Mucosa of rectum (tissue), 2 donors: ENCODE data around the gene ARHGAP5.

ENCODE experiments used
- H3K27ac ChIP-seq, 2 donors: one replicate each; pipeline ENCODE4 v1.7.0; 2013; ENCODE audit warnings: inconsistent platforms in 2 of 2, low read depth in 2 of 2, low read length in 2 of 2
- H3K27me3 ChIP-seq, 2 donors: one replicate each; pipeline ENCODE4 v1.7.0; 2013; ENCODE audit warnings: low read length in 2 of 2; ENCODE audit not compliant: control insufficient read depth in 2 of 2, insufficient read depth in 2 of 2
- H3K36me3 ChIP-seq, 2 donors: one replicate each; pipeline ENCODE4 v1.7.0; 2013; ENCODE audit warnings: low read length in 2 of 2; ENCODE audit not compliant: control insufficient read depth in 2 of 2, insufficient read depth in 2 of 2
- H3K4me1 ChIP-seq, 2 donors: one replicate each; pipeline ENCODE4 v1.7.0; 2013; ENCODE audit warnings: low read length in 2 of 2, mild to moderate bottlenecking in 1 of 2; ENCODE audit not compliant: control insufficient read depth in 2 of 2, insufficient read depth in 2 of 2
- H3K4me3 ChIP-seq, 2 donors: one replicate each; pipeline ENCODE4 v1.7.0; 2013; ENCODE audit warnings: low read length in 2 of 2
- H3K9ac ChIP-seq, 2 donors: one replicate each; pipeline ENCODE4 v1.7.0; 2013; ENCODE audit warnings: low read length in 2 of 2, low read depth in 1 of 2, mild to moderate bottlenecking in 1 of 2
- H3K9me3 ChIP-seq, 2 donors: one replicate each; pipeline ENCODE4 v1.7.0; 2013; ENCODE audit warnings: low read length in 2 of 2; ENCODE audit not compliant: control insufficient read depth in 2 of 2
- donor health status: healthy.
- donor health status: Normal muscosa, but diverticular disease.

ARHGAP5 gene

DNA sequence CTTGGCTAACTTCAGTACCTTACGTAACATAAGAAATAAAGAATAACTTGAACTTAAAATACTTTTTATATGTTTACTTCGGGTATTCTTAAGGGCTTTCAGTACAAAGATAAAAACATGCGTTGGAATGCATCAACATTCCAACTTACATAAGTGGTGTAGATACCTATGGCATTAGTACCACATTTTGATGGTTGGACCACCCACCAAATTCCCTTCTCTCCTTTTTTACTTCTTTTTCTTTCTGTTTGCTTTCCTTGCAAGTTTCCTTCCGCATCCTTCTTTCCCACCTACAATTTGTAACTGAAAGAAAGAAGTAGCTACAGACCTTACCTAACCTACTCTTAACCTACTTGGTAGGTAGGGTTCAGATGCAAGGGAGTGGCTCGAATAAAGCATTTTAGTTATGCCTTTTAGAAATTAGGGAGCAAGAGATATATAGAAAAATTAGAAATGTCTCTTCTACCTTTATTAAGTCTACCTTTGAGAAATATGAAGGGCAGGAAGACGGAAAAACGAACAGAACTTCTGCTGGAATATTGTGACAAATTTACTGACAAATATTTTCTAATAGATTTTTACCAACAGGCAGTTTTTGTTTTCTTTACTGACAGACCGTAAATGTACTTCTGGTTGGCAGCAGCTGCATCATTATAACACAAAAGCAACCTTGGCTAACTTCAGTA is 2.1 kb upstream of the ARHGAP5 start:
- Histone ChIP-seq H3K9ac (peak overlapping the region; percentile 81 to 97), H3K9me3 (no peaks in the 10 kb centered on the region), H3K4me3 (peak overlapping the region; percentile 79 to 98), H3K4me1 (peaks cover 11 to 18% of the 10 kb centered on the region in 2 donors), H3K27ac (peak overlapping the region in 1 of 2 donors; percentile 94), H3K27me3 (no peaks in the 10 kb centered on the region), H3K36me3 (no peaks in the 10 kb centered on the region)

DNA sequence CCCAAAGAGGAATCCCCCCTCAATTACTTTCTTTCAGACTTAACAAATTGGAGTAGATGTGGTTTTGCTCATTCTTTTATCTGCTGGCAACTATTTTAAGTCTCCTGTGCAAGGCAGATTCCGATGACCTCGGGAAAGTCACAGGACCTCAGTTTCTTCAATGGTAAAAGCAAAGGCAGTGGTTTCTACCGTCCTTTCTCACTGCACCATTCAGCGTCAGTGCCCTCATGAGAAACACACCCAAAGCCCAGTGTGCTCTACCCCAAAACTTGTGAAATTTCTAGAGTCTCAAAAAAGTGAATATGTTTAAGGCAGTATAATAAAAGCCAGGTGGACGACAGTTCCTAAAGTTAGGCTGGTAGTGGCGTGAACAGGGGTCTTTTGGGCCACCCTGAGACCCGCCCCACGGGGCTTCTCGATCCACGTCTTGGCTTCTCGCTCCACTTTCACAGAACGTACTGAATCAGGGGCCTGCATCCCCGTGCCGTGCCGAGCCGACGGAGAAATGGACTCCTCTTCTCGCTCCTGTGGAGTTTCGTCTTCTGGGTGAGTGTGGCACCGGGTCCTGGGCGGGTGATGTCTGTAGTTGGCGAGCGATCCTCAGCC is 1.3 kb upstream of the ARHGAP5 start:
- Histone ChIP-seq H3K27ac (peak overlapping the region; percentile 94 to 97), H3K9ac (peak overlapping the region; percentile 81 to 97), H3K36me3 (no peaks in the 10 kb centered on the region), H3K27me3 (no peaks in the 10 kb centered on the region), H3K9me3 (no peaks in the 10 kb centered on the region), H3K4me3 (peak overlapping the region; percentile 79 to 98), H3K4me1 (peaks cover 11 to 18% of the 10 kb centered on the region in 2 donors)

DNA sequence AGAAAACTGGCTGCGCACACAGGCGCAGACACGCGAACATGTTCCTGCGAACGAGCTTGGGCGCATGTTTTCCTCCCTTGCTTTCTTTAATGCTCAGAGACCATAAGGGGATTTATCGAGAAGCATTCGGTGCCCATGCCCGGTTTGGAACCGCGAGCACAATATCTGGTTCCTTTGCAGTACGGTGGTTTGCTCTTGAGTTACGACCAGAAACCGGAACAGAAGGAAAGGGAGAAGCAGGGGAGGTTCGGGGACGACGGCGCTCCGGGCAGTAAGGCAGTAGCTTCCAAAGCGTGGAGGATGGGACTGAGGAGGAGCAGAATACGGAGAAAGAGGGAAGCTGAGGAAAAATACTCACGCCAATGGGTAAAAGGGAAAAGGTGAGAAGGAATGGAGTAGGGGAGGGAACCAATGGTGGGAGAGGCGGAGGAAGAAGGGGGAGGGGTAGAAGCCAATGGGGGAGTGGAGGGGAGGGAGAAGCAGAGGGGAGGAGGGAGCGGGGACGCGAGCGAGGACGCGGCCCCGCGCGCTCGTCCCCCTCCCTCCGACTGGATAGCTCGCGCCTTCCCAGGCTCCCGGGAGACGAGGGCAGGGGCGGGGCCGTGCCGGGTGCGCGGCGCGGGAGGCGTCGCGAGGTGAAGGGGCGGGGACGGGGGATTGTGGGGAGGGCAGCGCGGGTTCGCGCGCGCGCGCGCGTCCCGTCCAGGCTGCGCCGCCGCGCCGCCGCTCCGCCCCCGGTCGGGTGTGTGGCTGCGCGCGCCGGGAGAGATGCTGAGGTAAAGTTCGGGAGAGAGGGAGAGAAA is 625 bp upstream of the ARHGAP5 start:
- Histone ChIP-seq H3K9ac (peak overlapping the region; percentile 81 to 97), H3K4me3 (peak overlapping the region; percentile 79 to 98)

DNA sequence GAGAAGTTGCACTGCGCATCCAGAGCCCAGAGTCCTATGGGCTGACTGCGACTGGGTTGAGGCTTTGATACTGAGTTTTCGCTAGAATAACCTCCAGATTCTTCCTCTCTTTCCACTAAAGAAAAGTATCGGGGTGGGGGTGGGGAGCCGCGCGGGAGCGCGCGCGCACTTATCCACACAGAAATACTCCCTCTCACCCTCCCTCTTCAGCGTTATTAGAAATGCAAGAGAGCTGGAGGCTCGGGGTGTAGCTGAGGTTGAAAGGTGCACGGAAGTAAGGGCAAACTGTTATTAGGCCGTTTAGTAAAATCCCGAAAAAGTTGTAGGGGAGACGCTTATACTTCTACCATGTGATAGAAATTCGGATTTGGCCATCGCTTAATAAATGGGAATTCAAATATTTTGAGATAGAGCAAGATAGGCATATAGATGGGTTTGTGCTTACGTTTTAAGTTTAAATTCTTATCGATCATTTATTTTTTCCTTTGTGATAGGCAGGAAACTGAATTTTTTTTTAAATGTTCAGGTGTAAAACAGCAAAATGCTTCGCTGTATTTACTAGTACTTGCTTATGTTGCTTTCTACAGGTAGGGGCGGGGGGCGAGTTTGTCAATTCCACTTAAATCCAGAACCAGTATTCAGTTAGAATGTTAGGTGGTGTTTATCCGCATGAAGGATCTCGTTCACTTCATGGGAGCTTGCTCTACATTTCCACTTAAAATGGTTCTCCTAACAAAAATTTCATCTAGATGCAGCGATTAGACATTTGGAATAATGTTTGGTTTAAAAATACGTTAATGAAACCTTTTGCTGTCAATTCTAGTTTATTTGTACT is 1.1 kb downstream of the ARHGAP5 start:
- peaks cover 17 to 23% of the 10 kb centered on the region in 2 donors for H3K4me1 ChIP-seq
- H3K27me3 ChIP-seq: no peaks in the 10 kb centered on the region
- H3K36me3 ChIP-seq: no peaks in the 10 kb centered on the region
- peak overlapping the region; percentile 95 to 98 for H3K9ac ChIP-seq
- H3K27ac ChIP-seq: peak overlapping the region; percentile 94 to 97
- no peaks in the 10 kb centered on the region for H3K9me3 ChIP-seq
- H3K4me3 ChIP-seq: peak overlapping the region; percentile 79 to 91

More for the DNA sequence above, 625 bp upstream of the ARHGAP5 start:
- H3K27ac ChIP-seq: peak overlapping the region; percentile 94 to 97
- H3K27me3 ChIP-seq: no peaks in the 10 kb centered on the region
- peaks cover 11 to 18% of the 10 kb centered on the region in 2 donors for H3K4me1 ChIP-seq
- H3K9me3 ChIP-seq: no peaks in the 10 kb centered on the region
- no peaks in the 10 kb centered on the region for H3K36me3 ChIP-seq

DNA sequence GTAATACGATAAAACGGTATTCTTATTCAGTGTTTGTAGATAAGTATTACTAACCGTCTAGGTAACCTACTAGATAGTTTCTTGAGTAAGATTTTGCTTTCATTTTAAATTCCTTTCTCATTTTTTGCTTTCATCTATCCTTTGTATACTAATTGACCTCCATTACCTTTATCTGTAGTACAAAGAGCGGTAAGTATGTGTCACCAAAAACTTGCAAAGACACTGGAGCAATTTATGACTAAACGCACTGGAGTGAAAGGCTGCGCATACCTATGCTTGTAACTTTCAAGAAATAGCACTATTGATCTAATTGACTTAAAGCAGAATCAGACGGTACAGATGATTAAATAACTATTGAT is 1.7 kb downstream of the ARHGAP5 start:
- Histone ChIP-seq H3K27ac (peak overlapping the region in 1 of 2 donors; percentile 97), H3K4me3 (peak overlapping the region; percentile 79 to 91), H3K36me3 (no peaks in the 10 kb centered on the region), H3K27me3 (no peaks in the 10 kb centered on the region), H3K4me1 (peaks cover 23 to 26% of the 10 kb centered on the region in 2 donors), H3K9ac (peak overlapping the region in 1 of 2 donors; percentile 98), H3K9me3 (no peaks in the 10 kb centered on the region)

DNA sequence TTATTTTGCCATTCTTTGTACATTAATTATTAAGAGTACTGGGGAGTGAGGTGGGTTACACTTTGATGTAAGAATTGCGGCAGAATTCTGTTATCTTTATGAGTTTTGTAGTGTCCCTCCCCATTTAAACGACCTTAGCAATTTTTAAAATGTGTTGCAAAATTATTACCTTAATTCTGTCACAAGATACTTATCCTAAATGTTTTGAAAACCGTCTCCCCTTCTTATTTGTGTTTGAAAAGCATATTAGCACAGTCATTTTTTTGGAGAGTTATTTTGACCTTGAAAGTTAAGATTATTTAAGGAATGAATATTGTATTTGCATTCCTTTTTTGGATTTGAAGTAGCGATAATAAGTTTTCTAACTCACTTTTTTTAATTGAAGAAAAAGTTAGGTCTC is 2.2 kb downstream of the ARHGAP5 start:
- no peaks in the 10 kb centered on the region for H3K36me3 ChIP-seq

DNA sequence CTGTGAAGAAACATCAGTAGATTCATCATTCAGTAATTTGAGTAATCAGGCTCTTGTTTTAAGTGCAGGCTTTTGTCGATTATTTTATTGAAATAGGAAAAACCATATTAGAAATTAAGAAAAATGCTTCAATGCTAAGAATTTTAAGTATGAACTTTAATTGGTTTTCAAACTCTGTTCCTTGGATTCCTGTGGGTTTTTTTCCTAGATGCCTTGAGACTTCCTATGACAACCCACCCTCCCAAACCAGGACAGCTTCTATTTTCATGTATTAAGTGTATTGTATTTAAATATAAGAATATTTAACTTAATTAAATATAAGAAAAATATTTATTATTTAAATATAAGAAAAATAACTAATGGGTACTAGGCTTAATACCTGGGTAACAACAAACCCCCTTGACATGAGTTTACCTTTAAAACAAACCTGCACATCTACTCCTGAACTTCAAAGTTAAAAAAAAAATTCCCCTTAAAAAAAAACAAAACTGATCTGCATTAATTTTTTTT is 3.0 kb downstream of the ARHGAP5 start:
- Histone ChIP-seq H3K36me3 (no peaks in the 10 kb centered on the region), H3K9me3 (no peaks in the 10 kb centered on the region), H3K27ac (no peak overlapping the region), H3K9ac (no peak overlapping the region), H3K4me3 (no peak overlapping the region), H3K4me1 (peaks cover 24 to 31% of the 10 kb centered on the region in 2 donors), H3K27me3 (no peaks in the 10 kb centered on the region)

More for the DNA sequence above, 2.2 kb downstream of the ARHGAP5 start:
- peak overlapping the region in 1 of 2 donors; percentile 98 for H3K9ac ChIP-seq
- no peaks in the 10 kb centered on the region for H3K9me3 ChIP-seq
- H3K4me1 ChIP-seq: peaks cover 26 to 30% of the 10 kb centered on the region in 2 donors
- H3K4me3 ChIP-seq: peak overlapping the region; percentile 79 to 91
- H3K27ac ChIP-seq: no peak overlapping the region
- no peaks in the 10 kb centered on the region for H3K27me3 ChIP-seq

DNA sequence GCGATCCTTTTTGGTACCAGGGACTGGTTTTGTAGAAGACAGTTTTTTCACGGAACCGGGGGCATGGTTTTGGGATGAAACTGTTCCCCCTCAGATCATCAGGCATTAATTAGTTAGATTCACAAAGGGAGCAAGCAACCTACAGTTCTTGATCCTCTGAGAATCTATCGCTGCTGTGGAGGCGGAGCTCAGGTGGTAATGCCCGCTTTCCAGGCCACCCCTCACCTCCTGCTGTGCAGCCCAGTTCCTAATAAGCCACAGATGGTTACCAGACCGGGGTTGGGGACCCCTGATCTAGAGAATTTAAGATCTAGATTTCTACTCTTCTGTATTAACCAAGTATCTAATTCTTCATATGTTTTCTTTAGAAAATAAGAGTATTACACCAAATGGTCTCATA is 4.8 kb downstream of the ARHGAP5 start:
- Histone ChIP-seq H3K27me3 (no peaks in the 10 kb centered on the region), H3K4me1 (peaks cover 23 to 28% of the 10 kb centered on the region in 2 donors), H3K9ac (no peak overlapping the region), H3K36me3 (no peaks in the 10 kb centered on the region), H3K27ac (no peak overlapping the region), H3K4me3 (no peak overlapping the region), H3K9me3 (no peaks in the 10 kb centered on the region)

DNA sequence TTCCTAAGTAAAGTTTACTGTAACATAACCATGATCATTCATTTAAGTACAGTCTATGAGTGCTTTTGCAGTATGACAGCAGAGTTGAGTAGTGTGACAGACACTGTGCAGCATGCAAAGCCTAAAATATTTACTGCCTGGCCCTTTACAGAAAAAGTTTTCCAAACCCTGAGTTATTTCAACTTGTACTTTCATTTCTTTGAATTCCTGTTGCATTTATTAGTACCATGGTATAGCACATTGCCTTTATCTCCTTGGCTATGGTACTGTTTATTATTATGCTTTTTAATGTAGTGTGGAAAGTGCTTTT is 6.2 kb downstream of the ARHGAP5 start:
- H3K36me3 ChIP-seq: no peaks in the 10 kb centered on the region
- peaks cover 27 to 28% of the 10 kb centered on the region in 2 donors for H3K4me1 ChIP-seq
- no peak overlapping the region for H3K9ac ChIP-seq
- no peaks in the 10 kb centered on the region for H3K27me3 ChIP-seq
- no peaks in the 10 kb centered on the region for H3K9me3 ChIP-seq
- H3K4me3 ChIP-seq: no peak overlapping the region
- H3K27ac ChIP-seq: no peak overlapping the region
